ENCODE measurements around the gene MINPP1. TPM values are rescaled to one million over a fixed set of nuclear protein-coding genes. Genes with fewer than 3 reads are reported as not detected.
A peak's percentile ranks its signal among the peaks of the same experiment; 100 is the strongest.

The MINPP1 gene
- total and polyA plus RNA-seq, 2 experiments from 2014 or later, result 45.7 to 45.8 TPM

DNA sequence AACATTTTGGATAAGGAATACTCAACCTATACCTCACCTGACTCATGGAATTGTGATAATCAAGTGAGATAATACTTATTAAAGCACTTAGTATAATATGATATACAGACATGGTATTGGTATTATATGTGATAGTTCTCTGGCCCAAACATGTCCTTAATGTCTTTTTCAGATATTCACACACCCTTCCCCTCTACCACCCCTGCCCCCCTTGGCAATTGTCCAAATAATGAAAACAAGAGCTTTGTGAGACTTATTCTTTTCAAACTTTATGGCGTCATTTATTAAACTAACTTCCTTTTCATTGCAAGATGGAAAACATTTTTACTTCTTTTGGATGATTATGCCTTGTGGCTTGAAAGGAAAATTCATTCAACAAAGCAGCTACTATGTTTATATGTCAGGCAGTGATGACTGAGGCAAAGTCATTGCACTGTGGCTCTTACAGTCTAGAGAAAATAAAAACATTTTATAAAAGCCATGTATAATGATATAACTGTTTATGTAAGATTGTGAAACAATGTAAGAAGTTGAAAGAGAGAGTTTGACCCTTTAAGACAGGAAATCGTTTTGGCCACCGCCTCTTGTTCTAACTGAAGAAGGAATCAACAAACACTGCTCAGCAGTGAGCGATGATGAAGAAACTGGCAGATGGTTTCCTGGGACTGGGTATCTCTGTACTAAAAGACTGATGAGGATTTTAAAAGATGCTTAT lies 27.4 kb downstream of the MINPP1 start:
- H2AFZ ChIP-seq, result no peak overlapping the region
- no peak overlapping the region for H3K4me2 ChIP-seq (ENCODE audit: unreplicated experiment)
- in situ Hi-C loops (cut with MboI), result loop anchor here (10.0 kb wide), 1 partner anchor 203 kb away; no protein-coding TSS in a partner anchor
- H3K79me2 ChIP-seq (ENCODE audit: insufficient read depth), result peaks cover 52% of the 10 kb centered on the region
- WGBS, 2 experiments (ENCODE audit: low coverage in 1 of 2, low lambda C conversion rate in 2 of 2, missing lambda C conversion rate in 2 of 2), result 78 to 82% methylated on average over 4 of the region's 4 CpGs
- H3K4me3 ChIP-seq, result no peak overlapping the region
- no peaks in the 10 kb centered on the region for H3K9me2 ChIP-seq (ENCODE audit: insufficient read depth)
- DNase-seq, result no peak
- H3F3A ChIP-seq (ENCODE audit: insufficient read depth), result peaks cover 21% of the 10 kb centered on the region; the same call in 1 of the 2 replicates
- H3K9me3 ChIP-seq (ENCODE audit: low read depth), result no peaks in the 10 kb centered on the region
- H3K27me3 ChIP-seq (replicated peaks; ENCODE audit: insufficient read depth), result no peaks in the 10 kb centered on the region
- no peaks in the 10 kb centered on the region for H4K20me1 ChIP-seq (ENCODE audit: insufficient read depth)
- TF ChIP-seq EZH2 (IDR thresholded peaks at IDR 0.05; ENCODE audit: insufficient read depth, poor library complexity, severe bottlenecking) (no peak), EZH2phosphoT487 (IDR thresholded peaks at IDR 0.05; ENCODE audit: insufficient read depth, low read depth) (no peak)
- H3K27ac ChIP-seq, result no peak overlapping the region
- no peak overlapping the region for H3K9ac ChIP-seq
- H3K4me1 ChIP-seq (ENCODE audit: insufficient read depth), result peaks cover 9% of the 10 kb centered on the region
- H3K36me3 ChIP-seq (ENCODE audit: low read depth), result no peaks in the 10 kb centered on the region

DNA sequence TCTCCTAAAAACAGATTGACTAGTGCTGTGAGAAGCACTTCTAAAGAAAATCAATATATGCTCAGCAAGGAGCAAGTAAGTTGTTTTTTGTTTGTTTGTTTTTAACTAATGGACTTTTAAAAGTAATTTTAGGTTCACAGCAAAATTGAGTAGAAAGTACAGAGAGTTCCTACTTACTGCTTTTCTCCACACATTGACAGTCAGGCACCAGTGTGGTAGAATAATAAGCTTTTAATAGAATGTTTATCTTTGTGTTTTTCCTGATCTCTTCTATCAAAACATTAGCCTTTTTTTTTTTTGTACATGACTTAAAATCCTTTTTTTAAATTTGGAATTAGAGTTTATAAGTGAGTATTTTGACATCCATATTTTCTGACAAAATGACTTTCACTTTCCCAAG lies 28.0 kb downstream of the MINPP1 start:
- in situ Hi-C loops (cut with MboI), result loop anchor here (10.0 kb wide), 1 partner anchor 202 kb away; no protein-coding TSS in a partner anchor
- H3K9me3 ChIP-seq (ENCODE audit: low read depth), result no peaks in the 10 kb centered on the region
- no peak overlapping the region for H3K9ac ChIP-seq
- H4K20me1 ChIP-seq (ENCODE audit: insufficient read depth), result no peaks in the 10 kb centered on the region
- no peak overlapping the region for H2AFZ ChIP-seq
- DNase-seq, result no peak
- no peaks in the 10 kb centered on the region for H3K36me3 ChIP-seq (ENCODE audit: low read depth)
- no peaks in the 10 kb centered on the region for H3K9me2 ChIP-seq (ENCODE audit: insufficient read depth)
- no peak overlapping the region for H3K4me2 ChIP-seq (ENCODE audit: unreplicated experiment)
- TF ChIP-seq EZH2phosphoT487 (IDR thresholded peaks at IDR 0.05; ENCODE audit: insufficient read depth, low read depth) (no peak), EZH2 (IDR thresholded peaks at IDR 0.05; ENCODE audit: insufficient read depth, poor library complexity, severe bottlenecking) (no peak)
- no peak overlapping the region for H3K4me3 ChIP-seq
- H3F3A ChIP-seq (ENCODE audit: insufficient read depth), result peaks cover 21% of the 10 kb centered on the region; the same call in 1 of the 2 replicates
- no peaks in the 10 kb centered on the region for H3K27me3 ChIP-seq (replicated peaks; ENCODE audit: insufficient read depth)
- peaks cover 52% of the 10 kb centered on the region for H3K79me2 ChIP-seq (ENCODE audit: insufficient read depth)
- no peak overlapping the region for H3K27ac ChIP-seq
- peaks cover 11% of the 10 kb centered on the region for H3K4me1 ChIP-seq (ENCODE audit: insufficient read depth)

DNA sequence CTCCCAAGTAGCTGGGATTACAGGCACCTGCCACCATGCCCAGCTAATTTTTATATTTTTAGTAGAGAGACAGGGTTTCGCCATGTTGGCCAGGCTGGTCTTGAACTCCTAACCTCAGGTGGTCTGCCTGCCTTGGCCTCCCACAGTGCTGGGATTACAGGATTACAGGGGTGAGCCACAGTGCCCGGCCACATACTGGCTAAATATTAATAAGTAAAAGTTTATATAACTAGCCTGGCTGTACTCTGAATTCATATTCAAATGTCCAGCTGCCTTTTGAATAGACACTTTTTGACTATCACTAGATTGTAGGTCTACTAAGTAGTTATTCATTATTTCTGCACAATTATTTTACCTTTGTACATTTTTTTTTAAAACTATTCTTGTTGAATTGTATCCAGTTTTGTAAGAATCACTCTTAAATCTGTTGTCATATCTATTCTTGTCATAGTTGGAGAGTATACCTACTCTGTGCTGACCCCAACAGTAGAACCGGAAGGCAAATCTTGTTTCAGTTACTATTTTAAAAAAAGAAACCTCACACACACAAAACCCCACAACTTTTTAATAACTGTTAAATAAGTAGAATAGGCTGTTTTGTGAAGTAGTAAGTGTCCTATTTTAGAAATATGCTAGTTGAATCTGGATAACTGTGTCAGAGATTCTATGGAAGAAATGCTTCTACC lies 29.6 kb downstream of the MINPP1 start:
- H3K9me3 ChIP-seq (ENCODE audit: low read depth), result no peaks in the 10 kb centered on the region
- TF ChIP-seq EZH2 (IDR thresholded peaks at IDR 0.05; ENCODE audit: insufficient read depth, poor library complexity, severe bottlenecking) (no peak), EZH2phosphoT487 (IDR thresholded peaks at IDR 0.05; ENCODE audit: insufficient read depth, low read depth) (no peak)
- in situ Hi-C loops (cut with MboI), result loop anchor here (10.0 kb wide), 1 partner anchor 200 kb away; no protein-coding TSS in a partner anchor
- no peaks in the 10 kb centered on the region for H3K36me3 ChIP-seq (ENCODE audit: low read depth)
- no peaks in the 10 kb centered on the region for H3K27me3 ChIP-seq (replicated peaks; ENCODE audit: insufficient read depth)
- H3K9ac ChIP-seq, result no peak overlapping the region
- H3K79me2 ChIP-seq (ENCODE audit: insufficient read depth), result peaks cover 53% of the 10 kb centered on the region
- no peak overlapping the region for H3K27ac ChIP-seq
- no peak overlapping the region for H3K4me3 ChIP-seq
- no peak overlapping the region for H2AFZ ChIP-seq
- no peak for DNase-seq
- peaks cover 27% of the 10 kb centered on the region for H3K4me1 ChIP-seq (ENCODE audit: insufficient read depth)
- 73 to 75% methylated on average over 3 of the region's 3 CpGs for WGBS, 2 experiments (ENCODE audit: low coverage in 1 of 2, low lambda C conversion rate in 2 of 2, missing lambda C conversion rate in 2 of 2)
- H3K4me2 ChIP-seq (ENCODE audit: unreplicated experiment), result no peak overlapping the region
- H4K20me1 ChIP-seq (ENCODE audit: insufficient read depth), result no peaks in the 10 kb centered on the region
- H3F3A ChIP-seq (ENCODE audit: insufficient read depth), result peaks cover 35% of the 10 kb centered on the region
- H3K9me2 ChIP-seq (ENCODE audit: insufficient read depth), result no peaks in the 10 kb centered on the region

DNA sequence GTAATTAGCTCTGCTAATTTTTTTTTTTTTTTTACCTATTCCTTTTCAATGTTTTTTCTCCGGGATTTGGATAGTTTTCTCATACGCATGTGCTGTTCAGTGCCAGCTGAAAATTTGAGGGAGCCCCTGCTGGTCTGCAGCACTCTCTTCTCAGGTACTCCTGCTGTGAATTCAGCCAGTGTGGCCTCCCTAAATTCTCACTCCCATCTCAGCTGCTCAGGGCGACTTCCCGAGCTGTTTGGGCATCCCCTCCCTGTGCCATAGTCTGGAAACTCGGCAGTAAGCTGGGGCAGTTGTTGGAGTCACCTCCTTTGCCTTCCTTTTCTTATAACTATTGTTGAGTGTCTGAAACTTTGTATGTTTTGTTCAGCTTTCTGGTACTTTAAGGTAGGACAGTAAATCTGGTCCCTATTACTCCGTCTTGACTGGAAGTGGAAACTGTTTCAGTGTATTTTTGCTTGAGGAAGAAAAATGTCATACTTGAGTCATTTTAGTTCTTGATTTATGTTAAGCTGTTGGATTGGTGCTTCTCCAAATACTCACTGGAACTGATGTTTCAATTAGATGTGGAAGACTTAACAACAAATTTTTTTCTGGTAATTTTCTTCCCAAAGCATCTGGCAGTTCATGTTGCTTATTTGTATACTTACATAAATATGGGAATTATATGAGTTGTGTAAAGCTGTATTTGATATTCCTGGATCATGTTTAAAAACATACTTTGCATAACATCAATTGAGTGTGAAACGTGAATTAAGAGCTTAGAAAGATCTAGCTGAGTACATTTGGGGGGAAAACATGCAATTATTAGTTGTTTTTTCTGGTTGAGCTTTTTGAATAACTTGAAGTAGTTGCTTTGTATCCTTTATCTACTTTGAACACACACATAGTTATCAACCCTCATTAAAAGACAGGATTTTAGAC lies 33.7 kb downstream of the MINPP1 start:
- H3K4me2 ChIP-seq (ENCODE audit: unreplicated experiment), result peak overlapping the region; percentile 58
- in situ Hi-C loops (cut with MboI), result loop anchor here (10.0 kb wide), 1 partner anchor 196 kb away; no protein-coding TSS in a partner anchor
- peak; percentile 26 for DNase-seq

More for the DNA sequence above, 33.7 kb downstream of the MINPP1 start:
- Histone ChIP-seq H3K9me2 (ENCODE audit: insufficient read depth) (no peaks in the 10 kb centered on the region), H3F3A (ENCODE audit: insufficient read depth) (peaks cover 41% of the 10 kb centered on the region), H3K9ac (no peak overlapping the region), H2AFZ (peak overlapping the region; percentile 22; the same call in 1 of the 2 replicates), H3K4me1 (ENCODE audit: insufficient read depth) (peaks cover 45% of the 10 kb centered on the region), H3K79me2 (ENCODE audit: insufficient read depth) (peaks cover 42% of the 10 kb centered on the region), H3K36me3 (ENCODE audit: low read depth) (no peaks in the 10 kb centered on the region), H3K4me3 (no peak overlapping the region), H4K20me1 (ENCODE audit: insufficient read depth) (no peaks in the 10 kb centered on the region), H3K9me3 (ENCODE audit: low read depth) (no peaks in the 10 kb centered on the region), H3K27me3 (replicated peaks; ENCODE audit: insufficient read depth) (no peaks in the 10 kb centered on the region), H3K27ac (0 out of 2 replicates have a peak overlapping the region, but pooled peaks have one; percentile 2)
- 81 to 85% methylated on average over 7 of the region's 7 CpGs for WGBS, 2 experiments (ENCODE audit: low coverage in 1 of 2, low lambda C conversion rate in 2 of 2, missing lambda C conversion rate in 2 of 2)
- TF ChIP-seq EZH2phosphoT487 (IDR thresholded peaks at IDR 0.05; ENCODE audit: insufficient read depth, low read depth) (no peak), EZH2 (IDR thresholded peaks at IDR 0.05; ENCODE audit: insufficient read depth, poor library complexity, severe bottlenecking) (no peak)

Measured in GM23248 (cell line).